Mesenchymal stem cell (in vitro differentiated cells and primary cell): ENCODE measurements around the gene IZUMO4.

Experiments used
- DNase-seq: peaks from one replicate; pipeline ENCODE4 v3.0.0-alpha.2; 2013
- H2AFZ ChIP-seq: one replicate; pipeline ENCODE4 v1.6.1; 2013; ENCODE audit warnings: low read depth, mild to moderate bottlenecking, control low read depth, inconsistent platforms, low read length, moderate library complexity
- H2AK5ac ChIP-seq: 2 replicates; pipeline ENCODE4 v1.6.1; 2013; ENCODE audit warnings: low read length, moderate library complexity, mild to moderate bottlenecking, inconsistent platforms; ENCODE audit not compliant: severe bottlenecking
- H2BK120ac ChIP-seq: one replicate; pipeline ENCODE4 v1.6.1; 2013; ENCODE audit warnings: low read depth, mild to moderate bottlenecking, inconsistent platforms, low read length, moderate library complexity
- H2BK12ac ChIP-seq, 2 experiments: one replicate each; pipeline ENCODE4 v1.6.1; 2013; ENCODE audit warnings: inconsistent platforms in 2 of 2, low read length in 2 of 2, mild to moderate bottlenecking in 2 of 2, moderate library complexity in 2 of 2, control low read depth in 1 of 2
- H2BK15ac ChIP-seq: one replicate; pipeline ENCODE4 v1.6.1; 2013; ENCODE audit warnings: mild to moderate bottlenecking, low read depth, inconsistent platforms; ENCODE audit not compliant: poor library complexity, severe bottlenecking
- H2BK5ac ChIP-seq: 2 replicates; pipeline ENCODE4 v1.6.1; 2013; ENCODE audit warnings: low read depth, mild to moderate bottlenecking, low read length, control low read depth, inconsistent platforms; ENCODE audit not compliant: poor library complexity, severe bottlenecking
- H3K14ac ChIP-seq, 2 experiments: one replicate each; pipeline ENCODE4 v1.6.1; 2013; ENCODE audit warnings: inconsistent platforms in 2 of 2, low read length in 2 of 2, control low read depth in 1 of 2, mild to moderate bottlenecking in 1 of 2, moderate library complexity in 1 of 2
- H3K18ac ChIP-seq, 2 experiments: one replicate each; pipeline ENCODE4 v1.6.1; 2013; ENCODE audit warnings: inconsistent platforms in 2 of 2, low read length in 2 of 2, control low read depth in 1 of 2, low read depth in 1 of 2, mild to moderate bottlenecking in 1 of 2
- H3K23ac ChIP-seq, 2 experiments: one replicate each; pipeline ENCODE4 v1.6.1; 2013; ENCODE audit warnings: inconsistent platforms in 2 of 2, low read length in 2 of 2, mild to moderate bottlenecking in 2 of 2, moderate library complexity in 2 of 2, control low read depth in 1 of 2
- H3K27ac ChIP-seq: 2 replicates; pipeline ENCODE4 v1.5.1; 2013; ENCODE audit warnings: mild to moderate bottlenecking, moderate library complexity, low read length, control low read depth, inconsistent platforms; ENCODE audit not compliant: poor library complexity, severe bottlenecking
- H3K27me3 ChIP-seq, 2 experiments: 2 replicates each; pipeline versions ENCODE4 v1.6.1 to v1.7.0; 2013; ENCODE audit warnings: low read length in 2 of 2, mild to moderate bottlenecking in 2 of 2, moderate library complexity in 2 of 2, control low read depth in 1 of 2, inconsistent platforms in 1 of 2; ENCODE audit not compliant: control insufficient read depth in 1 of 2, insufficient read depth in 1 of 2
- H3K36me3 ChIP-seq, 2 experiments: 2 replicates each; pipeline versions ENCODE4 v1.6.1 to v1.7.0; 2013; ENCODE audit warnings: low read length in 2 of 2, control low read depth in 1 of 2, inconsistent platforms in 1 of 2, low read depth in 1 of 2, mild to moderate bottlenecking in 1 of 2; ENCODE audit not compliant: insufficient read depth in 2 of 2, control insufficient read depth in 1 of 2
- H3K4ac ChIP-seq, 2 experiments: one replicate each; pipeline ENCODE4 v1.6.1; 2013; ENCODE audit warnings: inconsistent platforms in 2 of 2, low read length in 2 of 2, mild to moderate bottlenecking in 2 of 2, moderate library complexity in 2 of 2, control low read depth in 1 of 2, low read depth in 1 of 2
- H3K4me1 ChIP-seq: 2 replicates; pipeline ENCODE4 v1.6.1; 2013; ENCODE audit warnings: low read depth, low read length, control low read depth; ENCODE audit not compliant: control insufficient read depth, insufficient read depth
- H3K4me2 ChIP-seq: 2 replicates; pipeline ENCODE4 v1.6.1; 2013; ENCODE audit warnings: low read length, mild to moderate bottlenecking, inconsistent platforms; ENCODE audit not compliant: poor library complexity, severe bottlenecking
- H3K4me3 ChIP-seq, 2 experiments: 2 replicates each; pipeline versions ENCODE4 v1.5.1 to v1.7.0; 2013; ENCODE audit warnings: low read length in 2 of 2, mild to moderate bottlenecking in 2 of 2, control low read depth in 1 of 2, low read depth in 1 of 2; ENCODE audit not compliant: insufficient read depth in 1 of 2
- H3K79me1 ChIP-seq: replicated peaks from 2 replicates; pipeline ENCODE4 v1.6.1; 2013; ENCODE audit warnings: mild to moderate bottlenecking, control low read depth, low read length, inconsistent platforms; ENCODE audit not compliant: poor library complexity, severe bottlenecking
- H3K9ac ChIP-seq: 2 replicates; pipeline ENCODE4 v1.7.0; 2013; ENCODE audit warnings: mild to moderate bottlenecking, low read length, moderate library complexity
- H3K9me3 ChIP-seq: 2 replicates; pipeline ENCODE4 v1.7.0; 2013; ENCODE audit warnings: mild to moderate bottlenecking, low read length; ENCODE audit not compliant: control insufficient read depth
- H4K8ac ChIP-seq: one replicate; pipeline ENCODE4 v1.6.1; 2013; ENCODE audit warnings: inconsistent platforms, mild to moderate bottlenecking, low read length, moderate library complexity
- H4K91ac ChIP-seq: one replicate; pipeline ENCODE4 v1.6.1; 2013; ENCODE audit warnings: mild to moderate bottlenecking, low read length, inconsistent platforms
- WGBS: methylation state at CpG from one replicate; pipeline ENCODE4 v1.1.7; 2013; ENCODE audit warnings: mixed read lengths; 5-methylcytosine and 5-hydroxymethylcytosine counted together

IZUMO4 gene

GRCh38 chr19:2116507-2116906 is 19.8 kb downstream of the IZUMO4 start:
- Histone ChIP-seq H3K4ac (no peak overlapping the region), H4K91ac (no peak overlapping the region), H3K9me3 (no peaks in the 10 kb centered on the region), H2BK15ac (no peak overlapping the region), H2BK120ac (no peak overlapping the region), H4K8ac (no peak overlapping the region), H2BK12ac (no peak overlapping the region), H3K9ac (no peak overlapping the region), H3K23ac (no peak overlapping the region), H3K4me2 (no peak overlapping the region), H2BK5ac (no peak overlapping the region), H3K27me3 (no peaks in the 10 kb centered on the region), H2AFZ (no peak overlapping the region), H2AK5ac (no peak overlapping the region), H3K4me1 (no peaks in the 10 kb centered on the region), H3K27ac (no peak overlapping the region), H3K79me1 (peaks cover 58% of the 10 kb centered on the region), H3K18ac (no peak overlapping the region), H3K36me3 (peaks cover 93 to 96% of the 10 kb centered on the region in 2 experiments), H3K4me3 (no peak overlapping the region), H3K14ac (no peak overlapping the region)
- DNase-seq = no peak
- 96% methylated on average over 25 of the region's 25 CpGs for WGBS

GRCh38 chr19:2117215-2117960 is 20.7 kb downstream of the IZUMO4 start:
- H3K36me3 ChIP-seq = peaks cover 93 to 96% of the 10 kb centered on the region in 2 experiments
- no peaks in the 10 kb centered on the region for H3K9me3 ChIP-seq
- H3K23ac ChIP-seq = no peak overlapping the region
- no peak overlapping the region for H3K4me2 ChIP-seq
- H2AK5ac ChIP-seq = no peak overlapping the region
- 97% methylated on average over 27 of the region's 27 CpGs for WGBS
- no peak overlapping the region for H3K4ac ChIP-seq
- no peak overlapping the region for H2BK12ac ChIP-seq
- no peak overlapping the region for H4K8ac ChIP-seq
- peaks cover 60% of the 10 kb centered on the region for H3K79me1 ChIP-seq
- H3K27me3 ChIP-seq = no peaks in the 10 kb centered on the region
- H2BK5ac ChIP-seq = no peak overlapping the region
- no peak for DNase-seq
- H2BK15ac ChIP-seq = no peak overlapping the region
- H3K4me3 ChIP-seq = no peak overlapping the region
- no peak overlapping the region for H3K18ac ChIP-seq
- H2BK120ac ChIP-seq = no peak overlapping the region
- H3K14ac ChIP-seq = no peak overlapping the region
- H3K27ac ChIP-seq = no peak overlapping the region
- no peak overlapping the region for H4K91ac ChIP-seq
- H2AFZ ChIP-seq = no peak overlapping the region
- H3K9ac ChIP-seq = no peak overlapping the region
- no peaks in the 10 kb centered on the region for H3K4me1 ChIP-seq

GRCh38 chr19:2118438-2118837 is 21.7 kb downstream of the IZUMO4 start:
- 97% methylated on average over 18 of the region's 18 CpGs for WGBS
- Histone ChIP-seq H3K9ac (no peak overlapping the region), H3K23ac (no peak overlapping the region), H4K8ac (no peak overlapping the region), H3K4me1 (no peaks in the 10 kb centered on the region), H3K79me1 (peaks cover 63% of the 10 kb centered on the region), H3K27me3 (no peaks in the 10 kb centered on the region), H2BK15ac (no peak overlapping the region), H3K4me3 (no peak overlapping the region), H3K9me3 (no peaks in the 10 kb centered on the region), H2AFZ (no peak overlapping the region), H3K14ac (no peak overlapping the region), H3K18ac (no peak overlapping the region), H2BK120ac (no peak overlapping the region), H2BK5ac (no peak overlapping the region), H3K4ac (no peak overlapping the region), H3K36me3 (peaks cover 95 to 97% of the 10 kb centered on the region in 2 experiments), H3K4me2 (no peak overlapping the region), H3K27ac (no peak overlapping the region), H4K91ac (no peak overlapping the region), H2BK12ac (no peak overlapping the region), H2AK5ac (no peak overlapping the region)
- DNase-seq = no peak

GRCh38 chr19:2119921-2120785 is 23.4 kb downstream of the IZUMO4 start:
- peaks cover 94 to 96% of the 10 kb centered on the region in 2 experiments for H3K36me3 ChIP-seq
- H3K18ac ChIP-seq = no peak overlapping the region
- peaks cover 65% of the 10 kb centered on the region for H3K79me1 ChIP-seq
- H3K27ac ChIP-seq = no peak overlapping the region
- no peak overlapping the region for H3K4me3 ChIP-seq
- no peak for DNase-seq
- no peak overlapping the region for H4K8ac ChIP-seq
- no peak overlapping the region for H3K9ac ChIP-seq
- H2BK5ac ChIP-seq = no peak overlapping the region
- no peak overlapping the region for H2AK5ac ChIP-seq
- H3K4me1 ChIP-seq = no peaks in the 10 kb centered on the region
- H3K4ac ChIP-seq = no peak overlapping the region
- no peak overlapping the region for H3K4me2 ChIP-seq
- no peak overlapping the region for H3K23ac ChIP-seq
- H2AFZ ChIP-seq = no peak overlapping the region
- H3K14ac ChIP-seq = no peak overlapping the region
- no peaks in the 10 kb centered on the region for H3K27me3 ChIP-seq
- no peaks in the 10 kb centered on the region for H3K9me3 ChIP-seq
- no peak overlapping the region for H4K91ac ChIP-seq
- no peak overlapping the region for H2BK15ac ChIP-seq
- no peak overlapping the region for H2BK12ac ChIP-seq
- WGBS = 98% methylated on average over 31 of the region's 31 CpGs
- H2BK120ac ChIP-seq = no peak overlapping the region
